Hepatic stellate cell (primary cell): ENCODE data around the gene DES.

ENCODE experiments used
- DNase-seq: peaks from one replicate; pipeline ENCODE4 v3.0.0; 2011; ENCODE audit warnings: low spot score

Gene DES

DNA sequence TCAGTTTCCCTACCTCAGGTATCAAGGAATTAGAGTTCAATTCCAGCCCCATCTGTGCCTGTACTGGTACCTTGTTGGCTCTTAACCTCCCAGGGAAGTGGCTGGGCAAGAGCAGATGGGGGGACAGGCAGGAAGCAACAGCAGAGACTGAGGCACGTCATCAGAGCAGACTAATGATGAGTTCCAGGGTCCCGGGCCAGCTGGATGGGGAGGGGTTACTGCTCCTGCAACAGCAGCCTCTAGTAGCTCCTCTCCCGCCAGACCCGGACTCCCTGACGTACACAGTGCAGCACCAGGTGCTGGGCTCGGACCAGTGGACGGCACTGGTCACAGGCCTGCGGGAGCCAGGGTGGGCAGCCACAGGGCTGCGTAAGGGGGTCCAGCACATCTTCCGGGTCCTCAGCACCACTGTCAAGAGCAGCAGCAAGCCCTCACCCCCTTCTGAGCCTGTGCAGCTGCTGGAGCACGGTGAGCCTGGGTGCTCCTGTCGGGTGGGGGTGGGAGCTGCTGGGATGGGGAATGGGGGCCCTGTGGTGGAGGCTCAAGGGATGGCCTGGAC, 54.5 kb downstream of the DES start:
- no peak for DNase-seq

DNA sequence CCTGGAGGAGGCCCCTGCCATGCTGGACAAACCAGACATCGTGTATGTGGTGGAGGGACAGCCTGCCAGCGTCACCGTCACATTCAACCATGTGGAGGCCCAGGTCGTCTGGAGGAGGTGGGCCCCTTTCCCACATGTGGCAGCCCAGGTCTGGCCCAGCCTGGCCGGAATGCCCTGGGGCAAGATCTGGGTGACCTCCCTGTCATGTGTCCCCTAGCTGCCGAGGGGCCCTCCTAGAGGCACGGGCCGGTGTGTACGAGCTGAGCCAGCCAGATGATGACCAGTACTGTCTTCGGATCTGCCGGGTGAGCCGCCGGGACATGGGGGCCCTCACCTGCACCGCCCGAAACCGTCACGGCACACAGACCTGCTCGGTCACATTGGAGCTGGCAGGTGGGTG, 55.3 kb downstream of the DES start:
- no peak for DNase-seq

DNA sequence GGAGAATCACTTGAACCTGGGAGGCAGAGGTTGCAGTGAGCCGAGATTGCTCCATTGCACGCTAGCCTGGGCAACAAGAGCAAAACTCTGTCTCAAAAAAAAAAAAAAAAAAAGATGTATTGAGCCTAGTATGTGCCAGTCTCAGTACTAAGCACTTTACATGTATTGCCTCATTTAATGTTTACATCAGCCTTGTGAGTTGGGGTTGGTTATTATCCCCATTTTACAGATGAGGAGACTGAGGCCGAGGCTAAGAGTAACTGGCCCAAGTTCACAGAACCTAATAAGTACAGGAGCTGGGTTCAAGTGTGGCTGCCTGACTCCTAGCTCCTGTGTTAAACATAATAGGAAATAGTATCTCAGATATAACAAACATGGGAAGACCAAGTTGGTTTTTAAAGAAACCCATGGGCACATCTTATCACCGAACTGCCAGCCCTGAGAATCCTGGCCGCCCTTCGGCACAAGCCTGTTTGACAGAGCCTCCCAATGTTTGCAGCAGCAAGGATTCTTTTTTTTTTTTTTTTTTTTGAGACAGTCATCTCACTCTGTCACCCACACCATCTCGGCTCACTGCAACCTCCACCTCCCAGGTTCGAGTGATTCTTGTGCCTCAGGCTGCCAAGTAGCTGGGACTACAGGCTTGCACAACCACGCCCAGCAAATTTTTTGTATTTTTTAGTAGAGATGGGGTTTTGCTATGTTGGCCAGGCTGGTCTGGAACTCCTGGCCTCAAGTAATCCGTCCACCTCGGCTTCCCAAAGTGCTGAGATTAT, 56.3 kb downstream of the DES start:
- DNase-seq: no peak

DNA sequence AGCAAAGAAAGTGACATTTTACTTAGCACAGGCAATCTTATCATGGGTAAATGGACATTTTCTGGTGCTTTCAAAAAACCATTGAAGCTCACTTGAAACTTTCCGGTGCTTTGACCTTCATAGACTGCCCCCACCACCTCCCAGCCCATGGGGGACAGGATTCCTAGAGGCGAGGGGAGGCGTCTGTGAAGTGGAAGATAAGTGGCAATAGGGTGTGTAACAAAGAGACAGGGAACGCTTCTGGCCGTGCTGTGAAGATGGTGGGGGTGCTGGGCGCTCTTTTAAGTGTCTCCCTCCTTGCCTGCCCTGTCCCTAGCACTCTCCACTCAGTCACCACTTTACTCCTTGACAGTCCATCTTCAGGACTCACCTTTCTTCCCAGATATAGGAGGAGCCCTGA, 57.1 kb downstream of the DES start:
- DNase-seq: no peak

DNA sequence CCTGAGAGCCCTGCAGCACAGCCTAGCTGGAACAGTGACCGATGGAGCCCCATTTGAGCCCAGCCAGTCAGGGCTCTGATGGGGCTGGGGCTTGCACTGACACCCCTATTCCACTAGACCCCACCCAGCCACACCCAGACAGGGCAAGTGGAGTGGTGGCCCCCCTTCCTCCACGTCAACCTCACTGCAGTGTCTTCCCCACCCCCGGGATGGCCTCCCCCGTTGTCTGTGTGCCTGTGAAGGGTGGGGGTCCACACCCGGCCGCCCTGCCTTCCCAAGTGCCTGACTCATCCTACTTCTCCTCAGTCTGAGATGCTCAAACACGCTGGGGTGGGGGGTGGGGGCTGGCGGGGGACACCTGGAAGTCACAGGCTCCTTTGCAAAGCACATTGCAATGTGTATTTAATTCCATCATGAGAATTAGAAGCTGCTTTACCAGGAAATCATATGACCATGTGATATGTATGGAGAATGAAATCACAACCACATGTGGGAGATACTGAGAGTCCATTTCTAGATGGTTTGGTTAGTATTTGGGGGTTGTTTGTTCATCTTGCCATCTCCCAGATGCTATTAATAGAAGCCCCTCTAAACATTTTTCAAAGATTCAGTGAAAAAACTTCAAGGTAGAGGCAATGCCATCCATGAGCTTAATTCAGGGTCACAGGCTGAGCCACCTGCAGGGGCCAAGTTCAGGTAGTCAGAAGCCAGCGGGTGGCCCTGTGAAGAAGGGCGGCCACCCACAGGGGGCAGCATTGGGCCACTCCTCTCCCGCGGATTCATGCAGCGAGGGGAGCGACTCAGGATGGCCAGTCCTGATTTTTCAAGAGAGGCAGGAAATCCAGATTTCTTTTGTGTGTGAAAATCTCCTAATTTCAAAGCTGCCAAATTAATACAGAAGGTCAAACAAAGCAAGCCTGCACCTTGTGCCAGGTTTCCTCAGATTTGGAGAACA, 57.8 kb downstream of the DES start:
- DNase-seq: peak; percentile 82
